HepG2 (cell line): ENCODE data around the gene EEF1A1. TPM values are rescaled to one million over a fixed set of nuclear protein-coding genes. Genes with fewer than 3 reads are reported as not detected.

Experiments
- ARID4A ChIP-seq: sonication (generic); formaldehyde crosslinking; IDR thresholded peaks from 2 replicates; pipeline ENCODE4 v1.5.0; 2020; ENCODE audit warnings: mild to moderate bottlenecking, missing genetic modification reagents, borderline replicate concordance
- BATF2 ChIP-seq: sonication (generic); formaldehyde crosslinking; IDR thresholded peaks from 2 replicates; pipeline ENCODE4 v1.8.0; 2022; ENCODE audit warnings: mild to moderate bottlenecking, missing genetic modification reagents, moderate library complexity
- BRD4 ChIP-seq: sonication (generic); formaldehyde crosslinking; IDR thresholded peaks from 2 replicates; pipeline ENCODE4 v1.4.0; 2020; ENCODE audit warnings: missing genetic modification reagents
- CBFB ChIP-seq: sonication (generic); formaldehyde crosslinking; IDR thresholded peaks from 2 replicates; pipeline ENCODE4 v1.4.0; 2020; ENCODE audit warnings: missing genetic modification reagents
- CHD2 ChIP-seq: IDR thresholded peaks from 2 replicates; pipeline ENCODE4 v1.6.1; 2011; ENCODE audit warnings: low read depth, low read length, improper control_type of control experiment
- ELF4 ChIP-seq: sonication (generic); formaldehyde crosslinking; IDR thresholded peaks from 2 replicates; pipeline ENCODE4 v1.5.0; 2020; ENCODE audit warnings: missing genetic modification reagents, mild to moderate bottlenecking, moderate library complexity, borderline replicate concordance
- GABPB1 ChIP-seq: IDR thresholded peaks from 2 replicates; pipeline ENCODE4 v1.6.1; 2016; ENCODE audit warnings: mild to moderate bottlenecking, missing genetic modification reagents, moderate library complexity, missing compliant biosample characterization
- MXI1 ChIP-seq: IDR thresholded peaks from 3 replicates; pipeline ENCODE4 v1.6.1; 2012; ENCODE audit warnings: low read depth, low read length, inconsistent platforms, borderline replicate concordance
- RAD51 ChIP-seq: fragments of 450-650 bp; IDR thresholded peaks from 2 replicates; pipeline ENCODE4 v1.6.1; 2016; ENCODE audit warnings: borderline replicate concordance
- RBM22 ChIP-seq: fragments of 200-400 bp; formaldehyde crosslinking; optimal IDR thresholded peaks from 2 replicates; pipeline ENCODE3; 2017; ENCODE audit warnings: mild to moderate bottlenecking, low read length, moderate library complexity
- SOX5 ChIP-seq: IDR thresholded peaks from 2 replicates; pipeline ENCODE4 v1.6.1; 2016; ENCODE audit warnings: borderline replicate concordance
- SOX6 ChIP-seq, 2 experiments: fragments of 450-650 bp in 1 of 2; sonication (generic) in 1 of 2; formaldehyde crosslinking in 1 of 2; IDR thresholded peaks; 2 replicates each; pipeline versions ENCODE4 v1.4.0 to v1.6.1; 2017 to 2020; ENCODE audit warnings: antibody characterized with exemption in 1 of 2, mild to moderate bottlenecking in 1 of 2, missing genetic modification reagents in 1 of 2
- SP1 ChIP-seq, 2 experiments: fragments of 450-650 bp in 1 of 2; sonication (generic) in 1 of 2; formaldehyde crosslinking in 1 of 2; IDR thresholded peaks; 2 replicates each; pipeline versions ENCODE4 v1.4.0 to v1.6.1; 2016 to 2020; ENCODE audit warnings: missing genetic modification reagents in 1 of 2
- TFDP1 ChIP-seq: IDR thresholded peaks from 2 replicates; pipeline ENCODE4 v1.6.1; 2016; ENCODE audit warnings: missing compliant biosample characterization, missing genetic modification reagents, borderline replicate concordance
- XBP1 ChIP-seq: sonication (generic); formaldehyde crosslinking; IDR thresholded peaks from 2 replicates; pipeline ENCODE4 v1.5.0; 2020; ENCODE audit warnings: missing genetic modification reagents
- ZBTB21 ChIP-seq: sonication (generic); formaldehyde crosslinking; IDR thresholded peaks from 2 replicates; pipeline ENCODE4 v1.4.0; 2020; ENCODE audit warnings: missing genetic modification reagents
- ZMYM2 ChIP-seq: sonication (generic); formaldehyde crosslinking; IDR thresholded peaks from 2 replicates; pipeline ENCODE4 v1.8.0; 2022; ENCODE audit warnings: mild to moderate bottlenecking, missing genetic modification reagents
- ZNF577 ChIP-seq: sonication (generic); formaldehyde crosslinking; IDR thresholded peaks from 2 replicates; pipeline ENCODE4 v1.4.0; 2020; ENCODE audit warnings: mild to moderate bottlenecking, low read depth, missing genetic modification reagents, borderline replicate concordance
- ZNF598 ChIP-seq: sonication (generic); formaldehyde crosslinking; IDR thresholded peaks from 2 replicates; pipeline ENCODE4 v1.5.1; 2020; ENCODE audit warnings: mild to moderate bottlenecking, missing genetic modification reagents, borderline replicate concordance
- ZNF672 ChIP-seq: sonication (generic); formaldehyde crosslinking; IDR thresholded peaks from 2 replicates; pipeline ENCODE4 v1.8.1; 2022; ENCODE audit warnings: missing genetic modification reagents
- ZNF747 ChIP-seq: sonication (generic); formaldehyde crosslinking; IDR thresholded peaks from 2 replicates; pipeline ENCODE4 v1.8.1; 2023; ENCODE audit warnings: missing genetic modification reagents, mild to moderate bottlenecking, borderline replicate concordance
- ZNF75D ChIP-seq: sonication (generic); formaldehyde crosslinking; IDR thresholded peaks from 2 replicates; pipeline ENCODE4 v1.8.1; 2023; ENCODE audit warnings: missing genetic modification reagents, mild to moderate bottlenecking, borderline replicate concordance
- ZNF772 ChIP-seq: sonication (generic); formaldehyde crosslinking; IDR thresholded peaks from 2 replicates; pipeline ENCODE4 v1.5.0; 2020; ENCODE audit warnings: mild to moderate bottlenecking, missing genetic modification reagents
- ZNF839 ChIP-seq: sonication (generic); formaldehyde crosslinking; IDR thresholded peaks from 2 replicates; pipeline ENCODE4 v1.4.0; 2020; ENCODE audit warnings: missing genetic modification reagents, mild to moderate bottlenecking, borderline replicate concordance
- ZNF891 ChIP-seq: sonication (generic); formaldehyde crosslinking; IDR thresholded peaks from 2 replicates; pipeline ENCODE4 v1.5.0; 2020; ENCODE audit warnings: mild to moderate bottlenecking, missing genetic modification reagents
- polyA plus RNA-seq, 8 experiments: library from polyadenylated mRNA; depleted of rRNA in 3 of 8; stranded (reverse) in 7 of 8; unstranded in 1 of 8; fragments of >200 nt; fragmentation: Illumina TruSeq in 4 of 8; extraction: Trizol in 4 of 8; gene quantifications; 2 replicates each; pipeline versions ENCODE4 v1.2.1 to v1.2.3, GENCODE V29; 2011 to 2016; ENCODE audit warnings: low read depth in 4 of 8, missing spikeins in 1 of 8, mixed read lengths in 1 of 8; ENCODE audit not compliant: insufficient read depth in 1 of 8
- total RNA-seq, 5 experiments: library from RNA; depleted of rRNA; stranded (reverse); fragments of >200 nt; fragmentation: Illumina TruSeq; extraction: Trizol; gene quantifications; 2 replicates each; pipeline ENCODE4 v1.2.3, GENCODE V29; 2016; ENCODE audit warnings: low read depth in 1 of 5

EEF1A1 gene
- total and polyA plus RNA-seq, 2 of the 13 experiments (the other 11 are each of a cell fraction or from before 2014, with no cell fraction given): 13,726 to 17,172 TPM

GRCh38 chr6:73566954-73567591 lies 46.2 kb upstream of the EEF1A1 start (continued):
- TF ChIP-seq ZNF839 (CRISPR knock-in tag): no peak; the same call in 1 of the 2 replicates
- no peak for TF ChIP-seq SP1 (IDR thresholded peaks at IDR 0.05)
- peak; percentile 54 for TF ChIP-seq SP1 (CRISPR knock-in tag; IDR thresholded peaks at IDR 0.05)
- TF ChIP-seq TFDP1: peak; percentile 82; the same call in 1 of the 2 replicates
- no peak for TF ChIP-seq BATF2 (CRISPR knock-in tag)
- peak; percentile 70; the same call in 1 of the 3 replicates for TF ChIP-seq MXI1
- peak; percentile 45; the same call in 1 of the 2 replicates for TF ChIP-seq GABPB1 (CRISPR knock-in tag)
- TF ChIP-seq BRD4: 0 out of 2 replicates have a peak, but pooled peaks have one; percentile 31
- peak; percentile 81 for TF ChIP-seq ZMYM2 (CRISPR knock-in tag)
- TF ChIP-seq ZBTB21: no peak
- TF ChIP-seq ZNF577 (CRISPR knock-in tag): no peak
- TF ChIP-seq ARID4A (CRISPR knock-in tag): peak; percentile 61; the same call in 1 of the 2 replicates
- no peak for TF ChIP-seq ELF4 (CRISPR knock-in tag)
- TF ChIP-seq SOX6 (IDR thresholded peaks at IDR 0.05): no peak
- peak; percentile 92 for TF ChIP-seq SOX6 (CRISPR knock-in tag; IDR thresholded peaks at IDR 0.05)
- TF ChIP-seq RBM22: no peak
- 0 out of 2 replicates have a peak, but pooled peaks have one; percentile 54 for TF ChIP-seq ZNF598 (CRISPR knock-in tag)
- no peak for TF ChIP-seq ZNF75D (CRISPR knock-in tag)
- TF ChIP-seq ZNF672: no peak
- 0 out of 2 replicates have a peak, but pooled peaks have one; percentile 40 for TF ChIP-seq CBFB
- TF ChIP-seq XBP1 (CRISPR knock-in tag): no peak
- peak; percentile 74 for TF ChIP-seq ZNF772 (CRISPR knock-in tag)
- TF ChIP-seq SOX5 (CRISPR knock-in tag): peak; percentile 88
- TF ChIP-seq ZNF891: no peak
- no peak for TF ChIP-seq CHD2
- TF ChIP-seq RAD51: no peak
- peak; percentile 90; the same call in 1 of the 2 replicates for TF ChIP-seq ZNF747 (CRISPR knock-in tag)
